Glutamatergic neuron (in vitro differentiated cells): ENCODE data around the gene DCTN5. TPM values are rescaled to one million over a fixed set of nuclear protein-coding genes. Genes with fewer than 3 reads are reported as not detected.

Experiments
- DNase-seq: peaks from one replicate; pipeline ENCODE4 v3.0.0; 2022
- H3K27ac Mint-ChIP-seq: one replicate; pipeline ENCODE4 v1.8.0; 2020; ENCODE audit warnings: mild to moderate bottlenecking, mixed read lengths, inconsistent platforms; ENCODE audit not compliant: unreplicated experiment
- H3K27me3 Mint-ChIP-seq: one replicate; pipeline ENCODE4 v1.8.0; 2020; ENCODE audit warnings: mild to moderate bottlenecking, moderate library complexity, mixed read lengths, inconsistent platforms; ENCODE audit not compliant: unreplicated experiment
- H3K36me3 Mint-ChIP-seq: one replicate; pipeline ENCODE4 v1.8.0; 2020; ENCODE audit warnings: mild to moderate bottlenecking, mixed read lengths, inconsistent platforms; ENCODE audit not compliant: unreplicated experiment
- H3K4me1 Mint-ChIP-seq: one replicate; pipeline ENCODE4 v1.8.0; 2020; ENCODE audit warnings: mild to moderate bottlenecking, low read depth, mixed read lengths, inconsistent platforms; ENCODE audit not compliant: unreplicated experiment
- H3K4me3 Mint-ChIP-seq: one replicate; pipeline ENCODE4 v1.8.0; 2020; ENCODE audit warnings: mild to moderate bottlenecking, mixed read lengths, inconsistent platforms; ENCODE audit not compliant: unreplicated experiment
- H3K9me3 Mint-ChIP-seq: one replicate; pipeline ENCODE4 v1.8.0; 2020; ENCODE audit warnings: mild to moderate bottlenecking, moderate library complexity, mixed read lengths, inconsistent platforms; ENCODE audit not compliant: unreplicated experiment
- CTCF ChIP-seq: fragments of 200-600 bp; sonication (generic); IDR thresholded peaks from one replicate; pipeline ENCODE4 v1.5.0; 2021; ENCODE audit not compliant: partially characterized antibody, unreplicated experiment
- total RNA-seq: library from RNA; stranded (reverse); fragmentation: NEBNext Ultra II Directional; extraction: Animal tissue kit (Norgen Biotek cat#: 25700); gene quantifications from one replicate; pipeline ENCODE4 v1.2.1, GENCODE V29; 2021; ENCODE audit not compliant: unreplicated experiment

The DCTN5 gene
- total RNA-seq, 1 donor from 2014 or later = 96.5 TPM

GRCh38 chr16:23705517-23705902, 64.2 kb downstream of the DCTN5 start:
- Mint-ChIP-seq H3K36me3 (peaks cover 6% of the 10 kb centered on the region), H3K27ac (no peak overlapping the region), H3K4me1 (no peaks in the 10 kb centered on the region), H3K9me3 (peaks cover 5% of the 10 kb centered on the region), H3K4me3 (no peak overlapping the region), H3K27me3 (peaks cover 3% of the 10 kb centered on the region)
- no peak for TF ChIP-seq CTCF
- DNase-seq = no peak

- Mint-ChIP-seq H3K27ac (no peak overlapping the region), H3K9me3 (peaks cover 5% of the 10 kb centered on the region), H3K36me3 (peaks cover 6% of the 10 kb centered on the region), H3K4me1 (no peaks in the 10 kb centered on the region), H3K27me3 (peaks cover 4% of the 10 kb centered on the region), H3K4me3 (no peak overlapping the region)
- TF ChIP-seq CTCF = no peak
- DNase-seq = no peak
Measured at GRCh38 chr16:23706439-23706838, 65.2 kb downstream of the DCTN5 start.

- H3K27me3 Mint-ChIP-seq = peaks cover 6% of the 10 kb centered on the region
- no peak overlapping the region for H3K4me3 Mint-ChIP-seq
- no peak for DNase-seq
- H3K9me3 Mint-ChIP-seq = peaks cover 5% of the 10 kb centered on the region
- H3K36me3 Mint-ChIP-seq = peaks cover 2% of the 10 kb centered on the region
- no peaks in the 10 kb centered on the region for H3K4me1 Mint-ChIP-seq
- no peak overlapping the region for H3K27ac Mint-ChIP-seq
- TF ChIP-seq CTCF = no peak
Measured at GRCh38 chr16:23709536-23709935, 68.3 kb downstream of the DCTN5 start.

- no peak for TF ChIP-seq CTCF
- Mint-ChIP-seq H3K4me3 (no peak overlapping the region), H3K36me3 (peaks cover 5% of the 10 kb centered on the region), H3K9me3 (peaks cover 5% of the 10 kb centered on the region), H3K4me1 (no peaks in the 10 kb centered on the region), H3K27ac (no peak overlapping the region), H3K27me3 (peaks cover 8% of the 10 kb centered on the region)
- DNase-seq = no peak
Measured at GRCh38 chr16:23710008-23710407, 68.7 kb downstream of the DCTN5 start.

GRCh38 chr16:23710504-23710903, 69.2 kb downstream of the DCTN5 start:
- Mint-ChIP-seq H3K27ac (no peak overlapping the region), H3K4me3 (no peak overlapping the region), H3K36me3 (peaks cover 5% of the 10 kb centered on the region), H3K4me1 (no peaks in the 10 kb centered on the region), H3K9me3 (peaks cover 5% of the 10 kb centered on the region), H3K27me3 (peaks cover 8% of the 10 kb centered on the region)
- no peak for TF ChIP-seq CTCF
- DNase-seq = no peak
